DND-41 (cell line): ENCODE results near the gene CASQ1.

ENCODE experiments used
- ATAC-seq: fragments of 200-7000 bp; cut with Tn5 transposase; 3 replicates; pipeline ENCODE4 v1.9.1; 2021; ENCODE audit warnings: low read depth; ENCODE audit not compliant: insufficient read depth
- DNase-seq: peaks from one replicate; pipeline ENCODE4 v3.0.0-alpha.2; 2020
- H2AFZ ChIP-seq: 2 replicates; pipeline ENCODE4 v1.6.0; 2012; ENCODE audit warnings: low read depth, low read length
- H3K27ac ChIP-seq: 2 replicates; pipeline ENCODE4 v1.5.1; 2012; ENCODE audit warnings: low read length, inconsistent platforms
- H3K27me3 ChIP-seq: fragments of 200-600 bp; sonication (generic); 2 replicates; pipeline ENCODE4 v1.6.0; 2012; ENCODE audit warnings: low read length, mild to moderate bottlenecking, inconsistent platforms; ENCODE audit not compliant: insufficient read depth, poor library complexity
- H3K36me3 ChIP-seq: 2 replicates; pipeline ENCODE4 v1.5.1; 2012; ENCODE audit warnings: low read length, inconsistent platforms; ENCODE audit not compliant: insufficient read depth
- H3K4me1 ChIP-seq: 2 replicates; pipeline ENCODE4 v1.5.1; 2012; ENCODE audit warnings: mild to moderate bottlenecking, low read length; ENCODE audit not compliant: insufficient read depth
- H3K4me2 ChIP-seq: 2 replicates; pipeline ENCODE4 v1.6.0; 2012; ENCODE audit warnings: mild to moderate bottlenecking, moderate library complexity, low read length, inconsistent platforms; ENCODE audit not compliant: insufficient read depth
- H3K4me3 ChIP-seq, 2 experiments: fragments of 200-600 bp in 1 of 2; shearing (Covaris generic) in 1 of 2; 2 replicates each; pipeline ENCODE4 v1.5.1; 2012 to 2016; ENCODE audit warnings: inconsistent platforms in 2 of 2, low read length in 2 of 2, mild to moderate bottlenecking in 2 of 2, low read depth in 1 of 2, moderate library complexity in 1 of 2
- H3K79me2 ChIP-seq: 2 replicates; pipeline ENCODE4 v1.6.0; 2012; ENCODE audit warnings: low read length, inconsistent platforms; ENCODE audit not compliant: insufficient read depth
- H3K9ac ChIP-seq: 2 replicates; pipeline ENCODE4 v1.6.0; 2012; ENCODE audit warnings: low read depth, mild to moderate bottlenecking, inconsistent platforms, low read length, moderate library complexity
- H3K9me3 ChIP-seq: 2 replicates; pipeline ENCODE4 v1.5.1; 2012; ENCODE audit warnings: low read length, moderate library complexity, mild to moderate bottlenecking, inconsistent platforms; ENCODE audit not compliant: insufficient read depth, severe bottlenecking
- H4K20me1 ChIP-seq: 2 replicates; pipeline ENCODE4 v1.6.0; 2012; ENCODE audit warnings: low read length; ENCODE audit not compliant: insufficient read depth
- EZH2 ChIP-seq: IDR thresholded peaks from 3 replicates; pipeline ENCODE4 v1.6.1; 2012; ENCODE audit warnings: borderline replicate concordance, low read depth, mild to moderate bottlenecking, moderate library complexity, low read length, inconsistent platforms; ENCODE audit not compliant: severe bottlenecking
- TF ChIP-seq, protein P1 (sequence below): IDR thresholded peaks from 2 replicates; pipeline ENCODE4 v1.5.1; 2012; ENCODE audit warnings: borderline replicate concordance, low read length, moderate library complexity, mild to moderate bottlenecking; ENCODE audit not compliant: poor library complexity, severe bottlenecking; ENCODE audit errors: extremely low read depth

The CASQ1 gene

DNA sequence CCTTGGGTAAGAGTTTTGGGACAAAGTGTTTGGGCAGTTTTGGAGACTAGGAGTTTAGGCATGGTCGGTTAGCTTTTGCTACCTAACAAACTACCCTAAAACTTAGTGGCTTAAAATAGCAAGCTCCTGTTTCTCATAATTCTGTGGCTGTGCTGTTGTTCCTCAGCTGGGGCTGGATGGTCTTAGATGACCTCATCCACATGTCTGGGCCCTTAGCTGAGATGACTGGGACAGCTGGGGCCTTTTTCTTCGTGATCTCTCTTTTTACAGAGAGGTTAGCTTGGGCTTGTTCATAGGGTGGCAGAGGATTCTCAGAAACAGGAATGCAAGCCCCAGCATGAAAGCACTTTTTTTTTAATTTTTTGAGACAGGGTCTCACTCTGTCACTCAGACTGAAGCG lies 32.3 kb upstream of the CASQ1 start:
- no peak overlapping the region for H3K27ac ChIP-seq
- no peak for TF ChIP-seq EZH2
- TF ChIP-seq, protein P1, sequence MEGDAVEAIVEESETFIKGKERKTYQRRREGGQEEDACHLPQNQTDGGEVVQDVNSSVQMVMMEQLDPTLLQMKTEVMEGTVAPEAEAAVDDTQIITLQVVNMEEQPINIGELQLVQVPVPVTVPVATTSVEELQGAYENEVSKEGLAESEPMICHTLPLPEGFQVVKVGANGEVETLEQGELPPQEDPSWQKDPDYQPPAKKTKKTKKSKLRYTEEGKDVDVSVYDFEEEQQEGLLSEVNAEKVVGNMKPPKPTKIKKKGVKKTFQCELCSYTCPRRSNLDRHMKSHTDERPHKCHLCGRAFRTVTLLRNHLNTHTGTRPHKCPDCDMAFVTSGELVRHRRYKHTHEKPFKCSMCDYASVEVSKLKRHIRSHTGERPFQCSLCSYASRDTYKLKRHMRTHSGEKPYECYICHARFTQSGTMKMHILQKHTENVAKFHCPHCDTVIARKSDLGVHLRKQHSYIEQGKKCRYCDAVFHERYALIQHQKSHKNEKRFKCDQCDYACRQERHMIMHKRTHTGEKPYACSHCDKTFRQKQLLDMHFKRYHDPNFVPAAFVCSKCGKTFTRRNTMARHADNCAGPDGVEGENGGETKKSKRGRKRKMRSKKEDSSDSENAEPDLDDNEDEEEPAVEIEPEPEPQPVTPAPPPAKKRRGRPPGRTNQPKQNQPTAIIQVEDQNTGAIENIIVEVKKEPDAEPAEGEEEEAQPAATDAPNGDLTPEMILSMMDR: no peak

DNA sequence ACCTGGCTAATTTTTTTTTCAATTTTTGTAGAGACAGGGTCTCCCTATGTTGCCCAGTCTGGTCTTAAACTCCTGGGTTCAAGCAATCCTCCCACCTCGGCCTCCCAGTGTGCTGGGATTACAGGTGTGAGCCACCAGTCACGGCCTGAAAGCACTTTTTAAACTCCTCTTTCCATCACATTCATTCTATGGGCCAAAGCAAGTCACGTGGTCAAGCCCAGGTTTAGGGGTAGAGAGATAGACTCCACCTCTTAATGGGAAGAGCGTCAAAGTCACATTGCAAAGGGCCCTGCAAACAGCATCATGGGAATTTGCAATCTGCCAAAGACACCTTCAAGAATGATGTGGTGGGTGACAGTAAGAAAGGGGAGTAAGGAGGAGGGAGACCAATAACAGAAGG lies 31.8 kb upstream of the CASQ1 start:
- Histone ChIP-seq H4K20me1 (no peaks in the 10 kb centered on the region), H3K36me3 (no peaks in the 10 kb centered on the region), H3K27ac (no peak overlapping the region), H2AFZ (no peak overlapping the region), H3K79me2 (no peaks in the 10 kb centered on the region), H3K27me3 (peaks cover 50% of the 10 kb centered on the region), H3K9me3 (no peaks in the 10 kb centered on the region), H3K4me1 (no peaks in the 10 kb centered on the region), H3K9ac (no peak overlapping the region), H3K4me3 (no peak overlapping the region), H3K4me2 (no peak overlapping the region)
- TF ChIP-seq, protein P1: no peak
- TF ChIP-seq EZH2: no peak
- ATAC-seq: no peak
- no peak for DNase-seq

More for the DNA sequence above, 32.3 kb upstream of the CASQ1 start:
- ATAC-seq (no peak), DNase-seq (no peak)
- Histone ChIP-seq H3K4me1 (no peaks in the 10 kb centered on the region), H3K79me2 (no peaks in the 10 kb centered on the region), H3K4me2 (no peak overlapping the region), H3K27me3 (peaks cover 50% of the 10 kb centered on the region), H3K4me3 (no peak overlapping the region), H4K20me1 (no peaks in the 10 kb centered on the region), H3K9ac (no peak overlapping the region), H3K9me3 (no peaks in the 10 kb centered on the region), H3K36me3 (no peaks in the 10 kb centered on the region), H2AFZ (no peak overlapping the region)

DNA sequence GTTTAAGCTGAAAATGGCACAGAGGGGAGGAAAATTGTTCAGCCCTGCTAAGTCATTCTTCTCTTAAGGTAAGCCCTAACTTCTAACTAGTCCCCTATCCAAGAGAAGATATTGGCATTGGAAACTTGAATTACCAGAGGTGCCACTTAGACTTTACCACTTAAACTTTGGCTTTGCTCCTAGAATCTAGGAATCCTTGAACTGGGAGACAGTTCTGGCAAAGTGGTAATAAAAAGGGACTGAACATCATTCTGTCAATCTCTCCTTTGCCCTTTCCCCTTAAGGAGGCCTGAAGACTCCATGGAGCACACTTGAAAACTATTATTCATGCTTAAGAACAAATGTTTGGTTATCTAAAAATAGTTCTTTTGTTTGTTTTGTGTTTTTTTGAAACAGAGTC lies 30.5 kb upstream of the CASQ1 start:
- H3K27me3 ChIP-seq: peaks cover 53% of the 10 kb centered on the region
- H3K4me2 ChIP-seq: no peak overlapping the region
- no peaks in the 10 kb centered on the region for H4K20me1 ChIP-seq
- no peak overlapping the region for H2AFZ ChIP-seq
- DNase-seq (no peak), ATAC-seq (no peak)
- no peak for TF ChIP-seq EZH2
- TF ChIP-seq, protein P1: no peak
- H3K9ac ChIP-seq: no peak overlapping the region
- H3K27ac ChIP-seq: no peak overlapping the region
- H3K4me3 ChIP-seq: no peak overlapping the region
- H3K4me1 ChIP-seq: no peaks in the 10 kb centered on the region
- H3K36me3 ChIP-seq: no peaks in the 10 kb centered on the region
- no peaks in the 10 kb centered on the region for H3K79me2 ChIP-seq
- H3K9me3 ChIP-seq: no peaks in the 10 kb centered on the region

DNA sequence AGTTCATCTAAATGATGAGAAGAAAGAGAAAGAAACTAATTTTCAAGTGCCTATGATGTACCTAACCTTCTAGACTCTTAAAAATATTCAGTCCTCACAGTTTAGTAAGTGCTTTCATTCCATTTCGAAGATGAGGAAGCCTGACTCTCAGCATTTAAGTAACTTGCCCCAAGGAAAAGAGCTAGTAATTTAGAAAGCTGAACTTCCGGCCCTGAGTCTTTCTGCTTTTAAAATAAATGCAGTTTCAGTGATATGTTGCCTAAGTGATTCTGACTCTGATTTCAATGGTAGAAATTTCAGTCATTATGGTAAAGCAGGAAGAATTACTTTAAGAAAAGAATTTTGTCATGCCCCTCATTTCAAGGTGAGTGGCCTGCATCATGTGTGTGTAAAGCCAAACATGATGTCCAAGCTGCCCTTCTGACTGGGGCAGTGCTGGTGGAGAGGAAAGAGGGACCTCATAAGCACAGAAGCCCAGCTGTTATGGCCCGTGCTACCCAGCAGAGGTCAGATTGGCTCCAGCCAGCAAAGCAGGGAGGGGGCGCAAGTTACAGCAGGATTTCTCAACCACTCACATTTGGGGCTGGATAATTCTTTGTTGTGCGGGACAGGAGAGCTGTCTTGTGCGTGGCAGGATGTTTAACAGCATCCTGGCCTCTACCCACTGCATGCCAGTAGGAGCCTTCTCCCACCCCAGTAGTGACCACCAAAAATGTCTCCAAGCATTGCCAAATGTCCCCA lies 28.2 kb upstream of the CASQ1 start:
- no peak for ATAC-seq
- Histone ChIP-seq H3K4me3 (no peak overlapping the region), H3K4me2 (no peak overlapping the region), H2AFZ (no peak overlapping the region), H3K9me3 (no peaks in the 10 kb centered on the region), H3K9ac (no peak overlapping the region), H3K4me1 (no peaks in the 10 kb centered on the region), H3K27ac (no peak overlapping the region), H4K20me1 (no peaks in the 10 kb centered on the region), H3K36me3 (no peaks in the 10 kb centered on the region), H3K27me3 (peaks cover 56% of the 10 kb centered on the region), H3K79me2 (no peaks in the 10 kb centered on the region)
- TF ChIP-seq, protein P1: no peak
- TF ChIP-seq EZH2: no peak
- no peak for DNase-seq
